OCI-LY1 (cell line): ENCODE measurements around the gene ARID5B.

Source experiments
- H2AFZ ChIP-seq: fragments of 200-600 bp; sonication (generic), shearing (Covaris generic); 2 replicates; pipeline ENCODE4 v1.6.0; 2014; ENCODE audit warnings: antibody characterized with exemption, mild to moderate bottlenecking, low read length
- H3F3A ChIP-seq: fragments of 200-600 bp; sonication (generic), shearing (Covaris generic); 2 replicates; pipeline ENCODE4 v1.6.0; 2014; ENCODE audit warnings: mild to moderate bottlenecking, antibody characterized with exemption, low read length, moderate library complexity; ENCODE audit not compliant: insufficient read depth
- H3K27ac ChIP-seq: fragments of 200-600 bp; sonication (generic); 2 replicates; pipeline ENCODE4 v1.5.1; 2014; ENCODE audit warnings: low read length, mixed run types, mild to moderate bottlenecking, low read depth; ENCODE audit not compliant: poor library complexity, severe bottlenecking
- H3K27me3 ChIP-seq: fragments of 200-600 bp; sonication (generic); 2 replicates; pipeline ENCODE4 v1.6.0; 2014; ENCODE audit warnings: antibody characterized with exemption, mild to moderate bottlenecking, low read length, moderate library complexity; ENCODE audit not compliant: insufficient read depth
- H3K36me3 ChIP-seq: fragments of 200-600 bp; sonication (generic); 2 replicates; pipeline ENCODE4 v1.6.1; 2014; ENCODE audit warnings: mild to moderate bottlenecking, antibody characterized with exemption, low read length, moderate library complexity, mixed read lengths; ENCODE audit not compliant: insufficient read depth
- H3K4me1 ChIP-seq: fragments of 200-600 bp; sonication (generic); 2 replicates; pipeline ENCODE4 v1.5.1; 2014; ENCODE audit warnings: mild to moderate bottlenecking, low read length, moderate library complexity; ENCODE audit not compliant: insufficient read depth, severe bottlenecking
- H3K4me2 ChIP-seq: fragments of 200-600 bp; sonication (generic), shearing (Covaris generic); 2 replicates; pipeline ENCODE4 v1.6.1; 2014; ENCODE audit warnings: low read length
- H3K4me3 ChIP-seq: fragments of 200-600 bp; sonication (generic); 2 replicates; pipeline ENCODE4 v1.5.1; 2014; ENCODE audit warnings: low read length, low read depth, mild to moderate bottlenecking, mixed read lengths; ENCODE audit not compliant: poor library complexity, severe bottlenecking
- H3K79me2 ChIP-seq: fragments of 200-600 bp; shearing (Covaris generic); 2 replicates; pipeline ENCODE4 v1.6.1; 2016; ENCODE audit warnings: mixed run types, low read length, mixed read lengths; ENCODE audit not compliant: insufficient read depth
- H3K9ac ChIP-seq: fragments of 200-600 bp; sonication (generic), shearing (Covaris generic); 2 replicates; pipeline ENCODE4 v1.6.1; 2014; ENCODE audit warnings: mild to moderate bottlenecking, low read length, mixed read lengths
- H3K9me2 ChIP-seq: fragments of 200-600 bp; sonication (generic), shearing (Covaris generic); 2 replicates; pipeline ENCODE4 v1.6.1; 2014; ENCODE audit warnings: low read depth, mild to moderate bottlenecking, low read length, mixed read lengths
- H3K9me3 ChIP-seq: fragments of 200-600 bp; shearing (Covaris generic); 2 replicates; pipeline ENCODE4 v1.6.1; 2014; ENCODE audit warnings: low read length, mixed read lengths
- H4K20me1 ChIP-seq: fragments of 200-600 bp; sonication (generic), shearing (Covaris generic); 2 replicates; pipeline ENCODE4 v1.6.0; 2016; ENCODE audit warnings: mild to moderate bottlenecking, low read length; ENCODE audit not compliant: insufficient read depth
- CTCF ChIP-seq: fragments of 200-600 bp; sonication (generic), shearing (Covaris generic); IDR thresholded peaks from 2 replicates; pipeline ENCODE4 v1.5.1; 2017; ENCODE audit warnings: mild to moderate bottlenecking, antibody characterized with exemption, low read length, moderate library complexity, mixed read lengths
- EZH2 ChIP-seq: fragments of 200-600 bp; sonication (generic), shearing (Covaris generic); IDR thresholded peaks from 2 replicates; pipeline ENCODE4 v1.8.0; 2017; ENCODE audit warnings: borderline replicate concordance, mixed run types, mild to moderate bottlenecking, antibody characterized with exemption, low read length, moderate library complexity, mixed read lengths

The ARID5B gene

GRCh38 chr10:61869041-61869675 is 32.3 kb upstream of the ARID5B start:
- no peak overlapping the region for H2AFZ ChIP-seq

GRCh38 chr10:61869774-61870525 is 31.5 kb upstream of the ARID5B start:
- Histone ChIP-seq H3K4me1 (no peaks in the 10 kb centered on the region), H3K4me2 (no peak overlapping the region), H3K9me2 (no peaks in the 10 kb centered on the region), H3K9me3 (no peaks in the 10 kb centered on the region), H3K27ac (no peak overlapping the region), H4K20me1 (no peaks in the 10 kb centered on the region), H3K36me3 (no peaks in the 10 kb centered on the region; the same call in 1 of the 2 replicates), H3K27me3 (no peaks in the 10 kb centered on the region), H3F3A (no peaks in the 10 kb centered on the region), H2AFZ (no peak overlapping the region), H3K4me3 (no peak overlapping the region), H3K79me2 (no peaks in the 10 kb centered on the region), H3K9ac (no peak overlapping the region)
- no peak for TF ChIP-seq EZH2
- no peak for TF ChIP-seq CTCF

More at GRCh38 chr10:61869041-61869675, 32.3 kb upstream of the ARID5B start:
- Histone ChIP-seq H3K4me1 (no peaks in the 10 kb centered on the region), H3K9me3 (no peaks in the 10 kb centered on the region), H3F3A (no peaks in the 10 kb centered on the region), H3K79me2 (no peaks in the 10 kb centered on the region), H3K27me3 (no peaks in the 10 kb centered on the region), H4K20me1 (no peaks in the 10 kb centered on the region), H3K27ac (no peak overlapping the region), H3K4me3 (no peak overlapping the region), H3K4me2 (no peak overlapping the region), H3K9ac (no peak overlapping the region), H3K36me3 (no peaks in the 10 kb centered on the region; the same call in 1 of the 2 replicates), H3K9me2 (no peaks in the 10 kb centered on the region)
- TF ChIP-seq EZH2 (no peak), CTCF (no peak)

- Histone ChIP-seq H3K4me2 (no peak overlapping the region), H3K9me3 (no peaks in the 10 kb centered on the region), H3K9ac (no peak overlapping the region), H4K20me1 (no peaks in the 10 kb centered on the region), H3K36me3 (no peaks in the 10 kb centered on the region; the same call in 1 of the 2 replicates), H3K4me3 (no peak overlapping the region), H2AFZ (no peak overlapping the region), H3K79me2 (no peaks in the 10 kb centered on the region), H3K9me2 (no peaks in the 10 kb centered on the region), H3K27me3 (no peaks in the 10 kb centered on the region), H3F3A (no peaks in the 10 kb centered on the region), H3K4me1 (no peaks in the 10 kb centered on the region), H3K27ac (no peak overlapping the region)
- TF ChIP-seq CTCF, result no peak
- TF ChIP-seq EZH2, result no peak
Measured at GRCh38 chr10:61870526-61870895, 31.0 kb upstream of the ARID5B start.
